NCI-H345 treated with DMSO at 0.1 percent for 48 hours (cell line): Measurements from ENCODE around the gene PPP4R4.

Experiments used
- DNase-seq: peaks from one replicate; lab custom pipeline; 2025; ENCODE audit not compliant: unreplicated experiment; lab: John Stamatoyannopoulos, UW

The PPP4R4 gene

GRCh38 chr14:94303111-94303510, 129.0 kb downstream of the PPP4R4 start:
- DNase-seq, result no peak

- DNase-seq, result no peak
Measured at GRCh38 chr14:94304243-94304642, 130.1 kb downstream of the PPP4R4 start.

GRCh38 chr14:94305620-94306019, 131.5 kb downstream of the PPP4R4 start:
- DNase-seq, result no peak

GRCh38 chr14:94306047-94306978, 132.2 kb downstream of the PPP4R4 start:
- no peak for DNase-seq

- DNase-seq, result no peak
Measured at GRCh38 chr14:94307410-94307992, 133.4 kb downstream of the PPP4R4 start.

- no peak for DNase-seq
Measured at GRCh38 chr14:94309721-94310120, 135.6 kb downstream of the PPP4R4 start.

GRCh38 chr14:94310248-94310647, 136.1 kb downstream of the PPP4R4 start:
- DNase-seq, result no peak

- no peak for DNase-seq
Measured at GRCh38 chr14:94312481-94313246, 138.5 kb downstream of the PPP4R4 start.

- DNase-seq, result no peak
Measured at GRCh38 chr14:94313991-94314655, 140.0 kb downstream of the PPP4R4 start.

- DNase-seq, result no peak
Measured at GRCh38 chr14:94314890-94315289, 140.8 kb downstream of the PPP4R4 start.

GRCh38 chr14:94316692-94317091, 142.6 kb downstream of the PPP4R4 start:
- DNase-seq, result no peak

- DNase-seq, result no peak
Measured at GRCh38 chr14:94317259-94317658, 143.1 kb downstream of the PPP4R4 start.

GRCh38 chr14:94320243-94320642, 146.1 kb downstream of the PPP4R4 start:
- no peak for DNase-seq

- no peak for DNase-seq
Measured at GRCh38 chr14:94321421-94322271, 147.5 kb downstream of the PPP4R4 start.

GRCh38 chr14:94322648-94323570, 148.8 kb downstream of the PPP4R4 start, which contains the start of gene SERPINA6:
Gene SERPINA6 (minus strand): TSS chr14:94323336. CDS start chr14:94314648, 8,688 bp downstream.
- DNase-seq, result no peak

- DNase-seq, result no peak
Measured at GRCh38 chr14:94328196-94328595, 154.1 kb downstream of the PPP4R4 start.
